Smooth muscle cell (in vitro differentiated cells): ENCODE results near the gene ABCA3. TPM values are rescaled to one million over a fixed set of nuclear protein-coding genes. Genes with fewer than 3 reads are reported as not detected.

ENCODE experiments used
- DNase-seq: peaks from one replicate; lab custom pipeline; 2025; ENCODE audit not compliant: unreplicated experiment; lab: John Stamatoyannopoulos, UW
- H2AFZ ChIP-seq: fragments of 200-600 bp; sonication (generic); 2 replicates; pipeline ENCODE4 v1.6.0; 2016; ENCODE audit warnings: antibody characterized with exemption, low read depth, mild to moderate bottlenecking
- H3F3A ChIP-seq: fragments of 200-600 bp; sonication (generic); 2 replicates; pipeline ENCODE4 v1.6.0; 2017; ENCODE audit warnings: antibody characterized with exemption, low read depth
- H3K27ac ChIP-seq: fragments of 200-600 bp; sonication (generic); 2 replicates; pipeline ENCODE4 v1.5.1; 2016; ENCODE audit warnings: low read depth, mild to moderate bottlenecking
- H3K27me3 ChIP-seq: fragments of 200-600 bp; sonication (generic); 2 replicates; pipeline ENCODE4 v1.6.1; 2016; ENCODE audit warnings: low read depth, mild to moderate bottlenecking
- H3K36me3 ChIP-seq: fragments of 200-600 bp; sonication (generic); 2 replicates; pipeline ENCODE4 v1.5.1; 2016; ENCODE audit warnings: low read depth
- H3K4me1 ChIP-seq: fragments of 200-600 bp; sonication (generic); 2 replicates; pipeline ENCODE4 v1.5.1; 2016; ENCODE audit warnings: low read depth
- H3K4me2 ChIP-seq: fragments of 200-600 bp; sonication (generic); 2 replicates; pipeline ENCODE4 v1.6.0; 2016; ENCODE audit warnings: mild to moderate bottlenecking
- H3K4me3 ChIP-seq: fragments of 200-600 bp; sonication (generic); 2 replicates; pipeline ENCODE4 v1.5.1; 2016; ENCODE audit warnings: mild to moderate bottlenecking
- H3K79me2 ChIP-seq: fragments of 200-600 bp; sonication (generic); 2 replicates; pipeline ENCODE4 v1.6.0; 2016; ENCODE audit warnings: low read depth, mild to moderate bottlenecking
- H3K9ac ChIP-seq: fragments of 200-600 bp; sonication (generic); 2 replicates; pipeline ENCODE4 v1.6.0; 2016; ENCODE audit warnings: low read depth
- H3K9me3 ChIP-seq: fragments of 200-600 bp; sonication (generic); replicated peaks from 2 replicates; pipeline ENCODE4 v1.5.1; 2016; ENCODE audit warnings: low read depth
- H4K20me1 ChIP-seq: fragments of 200-600 bp; sonication (generic); 2 replicates; pipeline ENCODE4 v1.6.0; 2016; ENCODE audit warnings: low read depth
- WGBS: methylation state at CpG from one replicate; pipeline ENCODE4 v1.1.7; 2016; ENCODE audit warnings: low lambda C conversion rate; 5-methylcytosine and 5-hydroxymethylcytosine counted together
- polyA plus RNA-seq: library from polyadenylated mRNA; unstranded; fragments of >200 nt; fragmentation: Nextera tagmentation; extraction: Ambion mirVana; gene quantifications from 2 replicates; pipeline ENCODE4 v1.2.1, GENCODE V29; 2016
- total RNA-seq: library from RNA; depleted of rRNA; stranded (reverse); fragments of >200 nt; gene quantifications from 2 replicates; pipeline ENCODE4 v1.2.3, GENCODE V29; 2014
- TF ChIP-seq, protein P1 (sequence below): fragments of 200-600 bp; sonication (generic); IDR thresholded peaks from 2 replicates; pipeline ENCODE4 v1.5.1; 2017; ENCODE audit warnings: borderline replicate concordance, mild to moderate bottlenecking, antibody characterized with exemption; ENCODE audit not compliant: insufficient read depth, poor library complexity, severe bottlenecking

The ABCA3 gene
- total and polyA plus RNA-seq, 2 experiments from 2014 or later: 1.4 to 2.2 TPM

DNA sequence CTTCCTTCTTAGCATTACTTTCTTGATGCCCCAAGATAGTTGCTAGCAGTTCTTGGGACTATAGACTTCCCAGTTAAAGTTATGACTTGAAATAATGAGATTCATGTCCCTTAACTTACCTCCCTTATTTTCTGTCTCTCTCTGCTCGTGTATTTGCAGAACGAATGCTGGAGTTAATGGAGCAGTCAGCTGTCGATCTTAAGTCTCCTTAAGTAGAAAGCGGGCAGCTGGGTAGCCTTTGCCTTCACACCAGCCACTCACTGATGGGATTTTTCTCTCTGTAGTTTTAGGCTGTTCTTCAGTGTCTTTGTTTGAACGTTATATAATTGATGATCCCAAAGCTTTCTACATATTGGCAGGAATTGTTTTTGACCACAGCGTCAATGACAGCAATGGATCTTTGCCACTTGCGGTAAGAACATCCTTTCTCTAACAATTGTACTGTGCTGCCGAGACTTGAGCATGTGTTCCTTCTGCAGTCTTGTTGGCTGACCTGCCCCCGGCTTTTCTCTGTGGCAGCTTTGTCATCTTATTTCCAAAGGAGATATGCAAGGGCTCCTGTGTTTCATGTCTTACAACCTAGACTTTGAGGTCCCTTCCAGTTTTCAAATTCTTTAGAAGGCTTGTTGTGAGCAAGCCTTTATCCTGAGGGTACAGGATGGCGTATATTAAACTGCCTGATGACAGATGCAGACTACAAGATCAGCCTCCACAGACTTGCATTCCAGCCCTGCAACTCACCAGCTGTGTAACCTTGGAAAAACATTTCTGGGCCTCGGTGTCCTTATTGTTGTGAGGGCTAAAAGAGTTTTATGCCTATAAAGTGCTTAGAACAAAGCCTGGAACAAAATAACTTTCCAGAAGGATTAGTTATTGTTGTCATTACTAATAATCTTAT is 25.1 kb upstream of the ABCA3 start:
- H3K4me3 ChIP-seq: no peak overlapping the region
- TF ChIP-seq, protein P1, sequence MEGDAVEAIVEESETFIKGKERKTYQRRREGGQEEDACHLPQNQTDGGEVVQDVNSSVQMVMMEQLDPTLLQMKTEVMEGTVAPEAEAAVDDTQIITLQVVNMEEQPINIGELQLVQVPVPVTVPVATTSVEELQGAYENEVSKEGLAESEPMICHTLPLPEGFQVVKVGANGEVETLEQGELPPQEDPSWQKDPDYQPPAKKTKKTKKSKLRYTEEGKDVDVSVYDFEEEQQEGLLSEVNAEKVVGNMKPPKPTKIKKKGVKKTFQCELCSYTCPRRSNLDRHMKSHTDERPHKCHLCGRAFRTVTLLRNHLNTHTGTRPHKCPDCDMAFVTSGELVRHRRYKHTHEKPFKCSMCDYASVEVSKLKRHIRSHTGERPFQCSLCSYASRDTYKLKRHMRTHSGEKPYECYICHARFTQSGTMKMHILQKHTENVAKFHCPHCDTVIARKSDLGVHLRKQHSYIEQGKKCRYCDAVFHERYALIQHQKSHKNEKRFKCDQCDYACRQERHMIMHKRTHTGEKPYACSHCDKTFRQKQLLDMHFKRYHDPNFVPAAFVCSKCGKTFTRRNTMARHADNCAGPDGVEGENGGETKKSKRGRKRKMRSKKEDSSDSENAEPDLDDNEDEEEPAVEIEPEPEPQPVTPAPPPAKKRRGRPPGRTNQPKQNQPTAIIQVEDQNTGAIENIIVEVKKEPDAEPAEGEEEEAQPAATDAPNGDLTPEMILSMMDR: no peak
- peak overlapping the region; percentile 83 for H3K27ac ChIP-seq
- H3K9ac ChIP-seq: peak overlapping the region; percentile 62
- H3K79me2 ChIP-seq: no peaks in the 10 kb centered on the region
- peaks cover 17% of the 10 kb centered on the region for H3F3A ChIP-seq
- H3K4me2 ChIP-seq: peak overlapping the region; percentile 45
- no peak for DNase-seq
- H3K27me3 ChIP-seq: peaks cover 10% of the 10 kb centered on the region
- H3K9me3 ChIP-seq: no peaks in the 10 kb centered on the region
- no peaks in the 10 kb centered on the region for H3K36me3 ChIP-seq
- peak overlapping the region; percentile 20 for H2AFZ ChIP-seq
- no peaks in the 10 kb centered on the region for H4K20me1 ChIP-seq
- WGBS: 62% methylated on average over 11 of the region's 11 CpGs
- peaks cover 3% of the 10 kb centered on the region for H3K4me1 ChIP-seq

DNA sequence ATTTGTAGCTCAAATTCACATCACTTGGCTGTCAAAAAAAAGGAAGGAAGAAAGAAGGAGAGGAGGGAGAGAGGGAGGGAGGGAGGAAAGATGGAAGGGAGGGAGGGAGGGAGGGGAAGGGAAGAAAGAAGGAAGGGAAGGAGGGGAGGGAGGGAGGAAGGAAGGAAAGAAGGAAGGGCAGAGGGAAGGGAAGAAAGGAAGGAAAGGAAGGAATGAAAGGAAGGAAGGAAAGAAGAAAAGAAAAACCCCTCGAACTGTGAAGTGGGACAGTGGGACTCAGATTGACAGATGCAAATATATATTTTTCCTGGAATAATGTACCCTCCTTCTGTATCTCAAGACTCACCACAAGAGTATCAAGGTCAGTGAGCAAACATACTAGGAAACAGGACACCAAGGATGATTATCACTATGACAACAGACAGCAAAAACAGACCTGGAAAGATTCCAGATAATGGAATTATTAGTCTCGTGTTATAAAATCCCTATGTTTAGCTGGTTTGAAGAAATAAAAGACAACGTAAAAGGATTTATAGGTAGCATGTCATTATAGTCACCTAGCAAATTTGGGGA is 24.2 kb upstream of the ABCA3 start:
- Histone ChIP-seq H3K9me3 (no peaks in the 10 kb centered on the region), H3K36me3 (no peaks in the 10 kb centered on the region), H4K20me1 (no peaks in the 10 kb centered on the region), H3K4me2 (peak overlapping the region; percentile 45), H2AFZ (peak overlapping the region; percentile 20), H3K4me3 (no peak overlapping the region), H3K79me2 (no peaks in the 10 kb centered on the region), H3K27me3 (peaks cover 10% of the 10 kb centered on the region), H3F3A (peaks cover 17% of the 10 kb centered on the region), H3K4me1 (peaks cover 3% of the 10 kb centered on the region), H3K27ac (peak overlapping the region; percentile 83), H3K9ac (peak overlapping the region; percentile 62)
- TF ChIP-seq, protein P1: no peak
- 35% methylated on average over 3 of the region's 3 CpGs for WGBS
- DNase-seq: no peak

DNA sequence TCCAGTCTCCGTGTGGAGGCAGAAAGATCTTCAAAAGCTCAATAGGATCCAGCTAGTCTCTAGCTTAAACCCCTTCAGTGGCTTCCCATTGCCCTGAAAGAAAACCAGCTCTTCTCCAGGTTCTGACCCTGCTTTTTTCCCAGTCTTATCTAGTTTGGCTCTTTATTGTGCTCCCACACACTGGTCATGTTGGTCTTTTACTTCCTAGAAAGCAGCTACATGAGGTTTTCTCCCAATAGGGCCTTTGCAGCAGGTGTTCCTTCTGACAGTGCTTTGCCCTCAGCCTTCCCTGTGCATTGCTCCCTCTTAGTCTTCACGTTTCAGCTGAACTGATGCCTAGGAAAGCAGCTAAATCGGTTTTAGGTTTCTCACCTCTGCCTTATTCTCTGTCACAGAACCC is 21.7 kb upstream of the ABCA3 start:
- 71% methylated on average over 3 of the region's 3 CpGs for WGBS

More for the DNA sequence above, 21.7 kb upstream of the ABCA3 start:
- no peaks in the 10 kb centered on the region for H3K79me2 ChIP-seq
- H3K9ac ChIP-seq: no peak overlapping the region
- H3K4me3 ChIP-seq: no peak overlapping the region
- no peak overlapping the region for H3K27ac ChIP-seq
- H3K9me3 ChIP-seq: no peaks in the 10 kb centered on the region
- H3F3A ChIP-seq: peaks cover 17% of the 10 kb centered on the region
- H3K4me2 ChIP-seq: no peak overlapping the region
- no peaks in the 10 kb centered on the region for H4K20me1 ChIP-seq
- no peak for DNase-seq
- H3K27me3 ChIP-seq: peaks cover 19% of the 10 kb centered on the region
- peaks cover 3% of the 10 kb centered on the region for H3K4me1 ChIP-seq
- H3K36me3 ChIP-seq: no peaks in the 10 kb centered on the region
- TF ChIP-seq, protein P1: no peak
- H2AFZ ChIP-seq: no peak overlapping the region
